Heart left ventricle (tissue), 13 donors: Measurements from ENCODE around the gene GPR39.

Experiments used
- POLR2A ChIP-seq, 2 donors: fragments of 450-650 bp; IDR thresholded peaks; one replicate each; pipeline ENCODE4 v1.6.1; 2017; ENCODE audit warnings: antibody characterized with exemption in 2 of 2, mild to moderate bottlenecking in 2 of 2, moderate library complexity in 2 of 2
- TF ChIP-seq, protein P1 (sequence below), 12 donors: fragments of 200-600 bp; sonication (generic) in 4 of 12; IDR thresholded peaks; one replicate each; pipeline versions ENCODE4 v1.5.0 to v1.8.0; 2018 to 2022; ENCODE audit warnings: antibody characterized with exemption in 12 of 12, mild to moderate bottlenecking in 5 of 12
- donor health status: ischemic (EF 13 %, LVEDD 7.1; RV severe dilation, severe dysfunction).
- donor health status: DM: no; HTN: yes; CAD: no.
- donor health status: DM: no; HTN: no; CAD: no.
- donor health status: ischemic (EF 25% LVEDD 6.9; RV normal size, moderate dysfunction).
- donor health status: ischemic (EF 25% LVEDD 5.7; RV mildly dilated, moderate dysfunction).
- donor health status: ischemic (EF 35%, LVEDD 5.7; RV mildly dilated, moderate dysfunction).
- donor health status: nonischemic (EF 11% LVEDD 7.7; RV severe dilation, severe dysfunction).
- donor health status: DM: yes; HTN: yes; CAD: no.
- donor health status: PGD.
- donor health status: ischemic (EF 29% LVEDD 5.4; RV normal size, mild dysfunction).
- donor health status: nonischemic (EF 23%, LVEDD 6.1; RV moderate dilation, normal function).

DNA sequence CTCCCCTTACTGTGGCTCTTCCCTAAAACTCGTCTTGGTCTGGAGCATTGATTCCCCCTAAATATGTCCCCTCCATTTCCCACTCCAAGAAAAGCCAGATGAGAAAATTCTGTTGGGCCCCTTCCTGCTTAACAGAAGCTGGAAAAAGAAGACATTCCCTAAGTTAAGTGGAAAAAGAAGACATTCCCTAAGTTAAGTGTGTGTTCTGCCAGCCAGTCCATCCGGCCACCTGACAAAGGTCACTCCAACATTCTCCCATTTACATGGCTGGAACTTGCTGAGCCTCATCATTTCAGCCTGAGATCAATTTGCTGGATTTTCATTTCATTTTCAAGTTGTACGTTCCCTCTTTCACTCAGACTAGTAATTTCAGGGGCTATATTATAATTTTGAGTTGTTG is 201.4 kb downstream of the GPR39 start:
- TF ChIP-seq POLR2A (IDR thresholded peaks at IDR 0.05), result no peak
- TF ChIP-seq, protein P1, sequence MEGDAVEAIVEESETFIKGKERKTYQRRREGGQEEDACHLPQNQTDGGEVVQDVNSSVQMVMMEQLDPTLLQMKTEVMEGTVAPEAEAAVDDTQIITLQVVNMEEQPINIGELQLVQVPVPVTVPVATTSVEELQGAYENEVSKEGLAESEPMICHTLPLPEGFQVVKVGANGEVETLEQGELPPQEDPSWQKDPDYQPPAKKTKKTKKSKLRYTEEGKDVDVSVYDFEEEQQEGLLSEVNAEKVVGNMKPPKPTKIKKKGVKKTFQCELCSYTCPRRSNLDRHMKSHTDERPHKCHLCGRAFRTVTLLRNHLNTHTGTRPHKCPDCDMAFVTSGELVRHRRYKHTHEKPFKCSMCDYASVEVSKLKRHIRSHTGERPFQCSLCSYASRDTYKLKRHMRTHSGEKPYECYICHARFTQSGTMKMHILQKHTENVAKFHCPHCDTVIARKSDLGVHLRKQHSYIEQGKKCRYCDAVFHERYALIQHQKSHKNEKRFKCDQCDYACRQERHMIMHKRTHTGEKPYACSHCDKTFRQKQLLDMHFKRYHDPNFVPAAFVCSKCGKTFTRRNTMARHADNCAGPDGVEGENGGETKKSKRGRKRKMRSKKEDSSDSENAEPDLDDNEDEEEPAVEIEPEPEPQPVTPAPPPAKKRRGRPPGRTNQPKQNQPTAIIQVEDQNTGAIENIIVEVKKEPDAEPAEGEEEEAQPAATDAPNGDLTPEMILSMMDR (IDR thresholded peaks at IDR 0.05), result no peak
